ENCODE measurements around the gene CHD3. TPM values are rescaled to one million over a fixed set of nuclear protein-coding genes. Genes with fewer than 3 reads are reported as not detected.

The CHD3 gene
- total RNA-seq, 2 experiments from 2014 or later = 130 to 139 TPM

DNA sequence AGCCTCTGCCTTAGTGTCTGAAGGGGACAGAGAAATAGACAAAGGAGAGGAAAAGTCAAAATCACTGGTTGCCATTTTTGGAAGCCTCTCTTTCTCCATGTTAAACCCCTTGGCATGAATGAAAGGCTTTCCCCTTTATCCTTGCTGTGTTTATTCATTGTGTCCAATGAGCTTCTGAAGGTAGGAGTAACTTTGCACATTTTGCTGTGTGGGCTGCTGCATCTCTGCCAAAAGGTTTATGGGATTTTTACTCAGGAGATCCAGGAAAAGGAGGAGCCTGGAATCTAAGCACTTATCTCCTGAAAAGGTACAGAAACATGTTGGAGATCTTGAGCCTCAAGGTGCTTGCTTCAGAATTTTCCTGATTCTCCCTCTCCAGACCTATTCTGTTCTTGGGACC, 47.3 kb downstream of the CHD3 start:
- peaks cover 28% of the 10 kb centered on the region for H3K4me1 Mint-ChIP-seq (ENCODE audit: low read depth)
- POLR2A ChIA-PET = interaction anchor here (0.8 kb wide), 1 partner anchor 11 kb away, joined by 3 read pairs; no protein-coding TSS in a partner anchor
- no peaks in the 10 kb centered on the region for H3K9me3 Mint-ChIP-seq
- intact Hi-C loops (cut with micrococcal nuclease) = no loop called here
- TF ChIP-seq, protein P1, sequence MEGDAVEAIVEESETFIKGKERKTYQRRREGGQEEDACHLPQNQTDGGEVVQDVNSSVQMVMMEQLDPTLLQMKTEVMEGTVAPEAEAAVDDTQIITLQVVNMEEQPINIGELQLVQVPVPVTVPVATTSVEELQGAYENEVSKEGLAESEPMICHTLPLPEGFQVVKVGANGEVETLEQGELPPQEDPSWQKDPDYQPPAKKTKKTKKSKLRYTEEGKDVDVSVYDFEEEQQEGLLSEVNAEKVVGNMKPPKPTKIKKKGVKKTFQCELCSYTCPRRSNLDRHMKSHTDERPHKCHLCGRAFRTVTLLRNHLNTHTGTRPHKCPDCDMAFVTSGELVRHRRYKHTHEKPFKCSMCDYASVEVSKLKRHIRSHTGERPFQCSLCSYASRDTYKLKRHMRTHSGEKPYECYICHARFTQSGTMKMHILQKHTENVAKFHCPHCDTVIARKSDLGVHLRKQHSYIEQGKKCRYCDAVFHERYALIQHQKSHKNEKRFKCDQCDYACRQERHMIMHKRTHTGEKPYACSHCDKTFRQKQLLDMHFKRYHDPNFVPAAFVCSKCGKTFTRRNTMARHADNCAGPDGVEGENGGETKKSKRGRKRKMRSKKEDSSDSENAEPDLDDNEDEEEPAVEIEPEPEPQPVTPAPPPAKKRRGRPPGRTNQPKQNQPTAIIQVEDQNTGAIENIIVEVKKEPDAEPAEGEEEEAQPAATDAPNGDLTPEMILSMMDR (IDR thresholded peaks at IDR 0.05) = no peak
- H3K4me3 Mint-ChIP-seq = no peak overlapping the region
- ATAC-seq (no peak), DNase-seq (no peak)
- H3K27me3 Mint-ChIP-seq = no peaks in the 10 kb centered on the region
- no peak overlapping the region for H3K27ac Mint-ChIP-seq
- CTCF ChIA-PET = interaction anchor here (0.9 to 8.2 kb wide), 8 partner anchors 8 to 174 kb away, joined by 3 to 90 read pairs (median 4); no protein-coding TSS in a partner anchor
- H3K36me3 Mint-ChIP-seq (ENCODE audit: low read depth) = peaks cover 40% of the 10 kb centered on the region

DNA sequence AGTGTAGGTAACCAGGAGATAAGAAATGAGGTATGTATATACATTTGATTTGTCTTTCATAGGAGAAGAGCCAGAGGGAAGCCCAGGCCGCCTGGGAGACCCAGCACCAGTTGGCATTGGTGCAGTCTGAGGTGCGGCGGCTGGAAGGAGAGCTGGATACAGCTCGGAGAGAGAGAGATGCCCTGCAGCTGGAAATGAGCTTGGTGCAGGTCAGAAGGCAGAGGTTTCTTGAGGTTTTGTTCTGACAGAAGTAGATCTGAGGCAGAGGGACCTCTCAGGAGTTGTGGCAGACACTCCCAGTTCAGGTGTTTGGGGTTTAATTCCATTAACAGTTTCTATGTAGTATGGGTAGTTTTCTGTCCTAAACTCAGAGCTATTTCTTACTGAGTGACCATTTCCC, 51.4 kb downstream of the CHD3 start:
- Mint-ChIP-seq H3K9me3 (no peaks in the 10 kb centered on the region), H3K4me1 (ENCODE audit: low read depth) (peaks cover 6% of the 10 kb centered on the region), H3K36me3 (ENCODE audit: low read depth) (peaks cover 54% of the 10 kb centered on the region), H3K27ac (no peak overlapping the region), H3K27me3 (no peaks in the 10 kb centered on the region), H3K4me3 (no peak overlapping the region)
- TF ChIP-seq, protein P1 (IDR thresholded peaks at IDR 0.05) = no peak
- no peak for ATAC-seq
- DNase-seq = no peak
- intact Hi-C loops (cut with micrococcal nuclease) = no loop called here
- POLR2A ChIA-PET = interaction anchor here (0.8 to 1.5 kb wide), 3 partner anchors 8 to 24 kb away, joined by 3 to 4 read pairs (median 4); partner anchors contain the start of gene RNF227
- CTCF ChIA-PET = interaction anchor here (1.0 to 2.0 kb wide), 6 partner anchors 43 to 154 kb away, joined by 3 to 8 read pairs (median 4); no protein-coding TSS in a partner anchor

DNA sequence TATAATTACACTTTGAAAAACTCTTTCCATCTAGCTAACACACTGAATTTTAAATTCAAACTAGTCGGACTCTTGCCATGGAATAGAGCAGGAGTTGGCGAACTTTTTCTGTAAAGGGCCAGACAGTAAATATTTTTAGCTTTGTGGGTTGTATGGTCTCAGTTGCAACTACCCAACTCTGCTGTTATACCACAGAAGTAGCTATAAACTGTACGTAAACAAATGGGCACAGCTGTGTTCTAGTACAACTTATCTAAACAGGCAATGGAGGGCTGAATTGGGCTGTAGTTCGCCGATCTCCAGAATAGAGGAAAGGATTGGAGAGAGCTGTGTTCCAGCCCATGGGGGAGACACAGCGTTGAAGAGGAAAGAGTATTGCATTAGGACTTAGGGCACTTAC, 52.2 kb downstream of the CHD3 start:
- intact Hi-C loops (cut with micrococcal nuclease) = no loop called here
- Mint-ChIP-seq H3K4me1 (ENCODE audit: low read depth) (peaks cover 4% of the 10 kb centered on the region), H3K9me3 (no peaks in the 10 kb centered on the region), H3K36me3 (ENCODE audit: low read depth) (peaks cover 55% of the 10 kb centered on the region), H3K27ac (no peak overlapping the region), H3K4me3 (no peak overlapping the region), H3K27me3 (no peaks in the 10 kb centered on the region)
- no peak for ATAC-seq
- TF ChIP-seq, protein P1 (IDR thresholded peaks at IDR 0.05) = no peak
- ChIA-PET CTCF (interaction anchor here (0.8 to 2.0 kb wide), 7 partner anchors 42 to 119 kb away, joined by 3 to 8 read pairs (median 3); no protein-coding TSS in a partner anchor), POLR2A (interaction anchor here (1.0 kb wide), 1 partner anchor 8 kb away, joined by 3 read pairs; the partner anchor contains the start of genes CNTROB and TRAPPC1)
- DNase-seq = no peak

DNA sequence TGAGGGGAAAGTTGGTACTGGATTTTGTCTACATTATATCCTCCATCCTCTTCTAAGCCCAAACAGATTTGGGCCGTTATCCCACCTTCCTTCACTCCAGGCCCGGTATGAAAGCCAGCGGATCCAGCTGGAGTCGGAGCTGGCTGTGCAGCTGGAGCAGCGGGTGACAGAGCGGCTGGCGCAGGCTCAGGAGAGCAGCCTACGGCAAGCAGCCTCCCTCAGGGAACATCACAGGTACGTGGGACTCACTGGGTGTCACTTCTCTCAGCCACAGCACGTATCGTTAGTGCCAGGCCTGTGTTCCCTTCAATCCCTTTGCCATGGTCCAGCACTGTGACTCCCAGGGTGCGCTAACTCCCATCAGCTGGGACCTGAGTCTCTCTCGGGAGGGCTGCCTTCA, 54.7 kb downstream of the CHD3 start:
- no peak for ATAC-seq
- CTCF ChIA-PET = interaction anchor here (1.0 to 2.3 kb wide), 4 partner anchors 8 to 47 kb away, joined by 3 to 9 read pairs (median 4); no protein-coding TSS in a partner anchor
- peaks cover 53% of the 10 kb centered on the region for H3K36me3 Mint-ChIP-seq (ENCODE audit: low read depth)
- H3K27me3 Mint-ChIP-seq = no peaks in the 10 kb centered on the region
- POLR2A ChIA-PET = interaction anchor here (3.3 kb wide), 1 partner anchor 10 kb away, joined by 16 read pairs; no protein-coding TSS in a partner anchor
- no peak overlapping the region for H3K27ac Mint-ChIP-seq
- intact Hi-C loops (cut with micrococcal nuclease) = no loop called here
- DNase-seq = no peak
- TF ChIP-seq, protein P1 (IDR thresholded peaks at IDR 0.05) = no peak
- H3K4me1 Mint-ChIP-seq (ENCODE audit: low read depth) = no peaks in the 10 kb centered on the region
- no peaks in the 10 kb centered on the region for H3K9me3 Mint-ChIP-seq
- no peak overlapping the region for H3K4me3 Mint-ChIP-seq

DNA sequence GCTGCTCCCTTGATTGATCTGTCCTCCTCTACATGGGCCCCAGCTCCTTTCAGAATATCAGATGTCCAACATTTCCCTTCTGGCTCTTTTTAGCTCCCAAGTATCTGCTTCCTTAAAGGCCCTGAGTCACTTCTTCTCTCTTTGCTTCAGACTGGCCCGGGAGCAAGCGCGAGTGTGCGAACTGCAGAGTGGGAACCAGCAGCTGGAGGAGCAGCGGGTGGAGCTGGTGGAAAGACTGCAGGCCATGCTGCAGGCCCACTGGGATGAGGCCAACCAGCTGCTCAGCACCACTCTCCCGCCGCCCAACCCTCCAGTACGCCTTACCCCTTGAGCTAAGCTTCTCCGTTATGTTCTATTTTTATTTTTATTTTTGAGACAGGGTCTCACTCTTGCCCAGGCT, 55.7 kb downstream of the CHD3 start:
- intact Hi-C loops (cut with micrococcal nuclease) = no loop called here
- ChIA-PET POLR2A (interaction anchor here (0.6 to 3.3 kb wide), 6 partner anchors 10 to 201 kb away, joined by 3 to 16 read pairs (median 3); partner anchors contain the start of gene TRAPPC1), CTCF (interaction anchor here (0.8 to 2.3 kb wide), 11 partner anchors 9 to 148 kb away, joined by 3 to 9 read pairs (median 4); partner anchors contain the start of genes CNTROB and TRAPPC1)
- TF ChIP-seq, protein P1 (IDR thresholded peaks at IDR 0.05) = no peak
- no peaks in the 10 kb centered on the region for H3K27me3 Mint-ChIP-seq
- no peaks in the 10 kb centered on the region for H3K4me1 Mint-ChIP-seq (ENCODE audit: low read depth)
- H3K9me3 Mint-ChIP-seq = no peaks in the 10 kb centered on the region
- peaks cover 61% of the 10 kb centered on the region for H3K36me3 Mint-ChIP-seq (ENCODE audit: low read depth)
- ATAC-seq (no peak), DNase-seq (no peak)
- no peak overlapping the region for H3K27ac Mint-ChIP-seq
- no peak overlapping the region for H3K4me3 Mint-ChIP-seq
